Measurements from ENCODE around the gene THUMPD3. TPM values are rescaled to one million over a fixed set of nuclear protein-coding genes. Genes with fewer than 3 reads are reported as not detected.

Gene THUMPD3
- total RNA-seq, 1 donor from 2014 or later: 33.2 TPM

- H3K36me3 ChIP-seq (ENCODE audit: control insufficient read depth, insufficient read depth, low read length): peaks cover under 1% of the 10 kb centered on the region
- DNase-seq (ENCODE audit: low read depth): no peak
- no peak overlapping the region for H3K4me3 ChIP-seq (ENCODE audit: low read depth, low read length)
- no peaks in the 10 kb centered on the region for H3K27me3 ChIP-seq (ENCODE audit: control insufficient read depth, insufficient read depth, low read length)
- TF ChIP-seq, protein P1, sequence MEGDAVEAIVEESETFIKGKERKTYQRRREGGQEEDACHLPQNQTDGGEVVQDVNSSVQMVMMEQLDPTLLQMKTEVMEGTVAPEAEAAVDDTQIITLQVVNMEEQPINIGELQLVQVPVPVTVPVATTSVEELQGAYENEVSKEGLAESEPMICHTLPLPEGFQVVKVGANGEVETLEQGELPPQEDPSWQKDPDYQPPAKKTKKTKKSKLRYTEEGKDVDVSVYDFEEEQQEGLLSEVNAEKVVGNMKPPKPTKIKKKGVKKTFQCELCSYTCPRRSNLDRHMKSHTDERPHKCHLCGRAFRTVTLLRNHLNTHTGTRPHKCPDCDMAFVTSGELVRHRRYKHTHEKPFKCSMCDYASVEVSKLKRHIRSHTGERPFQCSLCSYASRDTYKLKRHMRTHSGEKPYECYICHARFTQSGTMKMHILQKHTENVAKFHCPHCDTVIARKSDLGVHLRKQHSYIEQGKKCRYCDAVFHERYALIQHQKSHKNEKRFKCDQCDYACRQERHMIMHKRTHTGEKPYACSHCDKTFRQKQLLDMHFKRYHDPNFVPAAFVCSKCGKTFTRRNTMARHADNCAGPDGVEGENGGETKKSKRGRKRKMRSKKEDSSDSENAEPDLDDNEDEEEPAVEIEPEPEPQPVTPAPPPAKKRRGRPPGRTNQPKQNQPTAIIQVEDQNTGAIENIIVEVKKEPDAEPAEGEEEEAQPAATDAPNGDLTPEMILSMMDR (IDR thresholded peaks at IDR 0.05; ENCODE audit: insufficient read depth, low read length, poor library complexity, severe bottlenecking): no peak
These were observed 22.6 kb downstream of the THUMPD3 start for GRCh38 chr3:9385187-9386077.

DNA sequence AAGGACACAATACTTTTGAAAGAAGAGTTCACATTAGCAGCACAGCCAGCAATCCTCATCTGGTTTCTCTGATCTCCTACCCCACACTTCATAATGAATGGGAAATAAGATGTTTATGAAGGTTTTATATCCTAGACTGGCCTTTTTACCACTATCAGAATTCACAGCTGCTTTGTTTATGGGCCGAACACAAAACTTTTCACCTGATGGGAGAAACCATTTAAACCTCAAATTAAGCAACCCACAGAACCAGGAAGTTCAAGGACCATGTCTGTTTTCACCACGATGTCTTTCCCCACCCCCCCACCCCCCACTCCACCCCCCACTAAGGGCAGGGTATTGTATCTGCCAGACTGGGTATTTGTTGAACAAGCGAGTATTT is 23.2 kb downstream of the THUMPD3 start:
- Histone ChIP-seq H3K27me3 (ENCODE audit: control insufficient read depth, insufficient read depth, low read length) (no peaks in the 10 kb centered on the region), H3K36me3 (ENCODE audit: control insufficient read depth, insufficient read depth, low read length) (peaks cover 3% of the 10 kb centered on the region), H3K4me3 (ENCODE audit: low read depth, low read length) (no peak overlapping the region)
- TF ChIP-seq, protein P1 (IDR thresholded peaks at IDR 0.05; ENCODE audit: insufficient read depth, low read length, poor library complexity, severe bottlenecking): no peak
- no peak for DNase-seq (ENCODE audit: low read depth)

DNA sequence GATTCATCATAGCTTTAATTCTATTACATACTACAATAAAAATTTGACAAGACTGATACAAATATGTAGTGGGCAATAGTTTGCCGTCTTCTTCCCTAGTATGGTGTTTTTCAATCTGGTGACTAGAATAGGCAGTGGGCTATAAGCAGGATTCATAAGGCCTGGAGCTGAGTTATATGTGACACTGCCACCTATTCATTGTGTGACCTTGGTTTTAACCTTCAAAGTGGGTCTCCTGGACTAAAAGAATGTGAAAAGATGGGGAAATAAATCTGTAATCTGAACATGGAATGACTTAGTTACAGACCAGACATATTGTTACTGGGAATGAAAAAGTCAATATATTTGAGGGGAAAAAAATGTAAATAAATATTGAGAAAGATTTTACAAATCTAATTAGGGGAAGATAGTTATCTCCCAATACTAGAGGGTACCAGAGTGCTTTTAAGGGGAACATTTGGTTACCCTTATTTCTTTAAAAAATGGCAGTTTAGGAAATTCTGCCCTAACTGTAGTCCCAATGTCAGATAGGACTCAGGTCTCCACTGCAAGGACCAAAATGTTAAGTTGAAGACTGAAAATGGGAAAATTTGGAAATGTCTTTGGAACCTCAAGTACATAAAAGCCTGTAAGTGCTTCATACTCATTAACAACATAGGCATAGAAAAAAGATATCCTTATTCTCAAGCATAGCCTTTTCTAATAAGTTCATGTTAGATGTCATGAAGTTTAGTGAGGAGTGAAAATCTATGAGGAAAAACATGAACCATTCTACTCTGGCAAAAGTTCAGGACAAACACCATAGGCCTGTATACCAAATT is 23.9 kb downstream of the THUMPD3 start:
- TF ChIP-seq, protein P1 (IDR thresholded peaks at IDR 0.05; ENCODE audit: insufficient read depth, low read length, poor library complexity, severe bottlenecking): no peak
- Histone ChIP-seq H3K27me3 (ENCODE audit: control insufficient read depth, insufficient read depth, low read length) (no peaks in the 10 kb centered on the region), H3K4me3 (ENCODE audit: low read depth, low read length) (no peak overlapping the region), H3K36me3 (ENCODE audit: control insufficient read depth, insufficient read depth, low read length) (peaks cover 3% of the 10 kb centered on the region)
- no peak for DNase-seq (ENCODE audit: low read depth)

GRCh38 chr3:9387322-9387655 is 24.4 kb downstream of the THUMPD3 start:
- TF ChIP-seq, protein P1 (IDR thresholded peaks at IDR 0.05; ENCODE audit: insufficient read depth, low read length, poor library complexity, severe bottlenecking): no peak
- no peak overlapping the region for H3K4me3 ChIP-seq (ENCODE audit: low read depth, low read length)
- H3K36me3 ChIP-seq (ENCODE audit: control insufficient read depth, insufficient read depth, low read length): peaks cover 3% of the 10 kb centered on the region
- DNase-seq (ENCODE audit: low read depth): no peak
- H3K27me3 ChIP-seq (ENCODE audit: control insufficient read depth, insufficient read depth, low read length): no peaks in the 10 kb centered on the region

DNA sequence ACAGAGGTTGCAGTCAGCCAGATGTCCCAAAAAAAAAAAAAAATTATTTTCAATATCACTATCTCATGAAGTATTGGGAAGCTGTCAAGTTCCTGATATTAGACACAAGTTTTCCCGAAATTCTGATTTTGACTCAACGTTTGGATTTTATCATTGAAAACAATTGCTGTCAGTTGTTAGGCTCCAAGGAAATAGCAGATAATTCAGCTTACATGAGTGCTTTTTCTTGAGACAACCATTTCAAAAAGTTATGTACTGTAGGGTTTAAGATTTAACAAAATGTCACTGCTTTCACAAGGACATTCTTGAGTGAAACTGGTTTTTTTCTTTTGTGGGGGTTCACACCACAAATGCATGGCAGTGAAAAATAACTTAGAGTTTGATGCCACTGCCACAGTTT is 25.3 kb downstream of the THUMPD3 start:
- no peak for DNase-seq (ENCODE audit: low read depth)
- no peaks in the 10 kb centered on the region for H3K27me3 ChIP-seq (ENCODE audit: control insufficient read depth, insufficient read depth, low read length)
- TF ChIP-seq, protein P1 (IDR thresholded peaks at IDR 0.05; ENCODE audit: insufficient read depth, low read length, poor library complexity, severe bottlenecking): no peak
- peaks cover 3% of the 10 kb centered on the region for H3K36me3 ChIP-seq (ENCODE audit: control insufficient read depth, insufficient read depth, low read length)
- no peak overlapping the region for H3K4me3 ChIP-seq (ENCODE audit: low read depth, low read length)
